SK-N-SH treated with all-trans-retinoic acid at 6 μM for 48 hours (cell line): ENCODE results near the gene PCDHGA9.

Experiments
- BACH2 ChIP-seq: fragments of 250-450 bp; sonication (Bioruptor Pico); IDR thresholded peaks from 2 replicates; pipeline ENCODE4 v1.9.0; 2021; ENCODE audit warnings: mild to moderate bottlenecking, borderline replicate concordance
- ZFP3 ChIP-seq: fragments of 250-450 bp; sonication (Bioruptor Pico); IDR thresholded peaks from 2 replicates; pipeline ENCODE4 v1.5.0; 2020; ENCODE audit warnings: mild to moderate bottlenecking, moderate library complexity
- TF ChIP-seq, protein P1 (sequence below): fragments of 250-450 bp; sonication (Bioruptor Pico); IDR thresholded peaks from 2 replicates; pipeline ENCODE4 v1.5.1; 2020; ENCODE audit warnings: low read depth, mild to moderate bottlenecking, moderate library complexity

DNA sequence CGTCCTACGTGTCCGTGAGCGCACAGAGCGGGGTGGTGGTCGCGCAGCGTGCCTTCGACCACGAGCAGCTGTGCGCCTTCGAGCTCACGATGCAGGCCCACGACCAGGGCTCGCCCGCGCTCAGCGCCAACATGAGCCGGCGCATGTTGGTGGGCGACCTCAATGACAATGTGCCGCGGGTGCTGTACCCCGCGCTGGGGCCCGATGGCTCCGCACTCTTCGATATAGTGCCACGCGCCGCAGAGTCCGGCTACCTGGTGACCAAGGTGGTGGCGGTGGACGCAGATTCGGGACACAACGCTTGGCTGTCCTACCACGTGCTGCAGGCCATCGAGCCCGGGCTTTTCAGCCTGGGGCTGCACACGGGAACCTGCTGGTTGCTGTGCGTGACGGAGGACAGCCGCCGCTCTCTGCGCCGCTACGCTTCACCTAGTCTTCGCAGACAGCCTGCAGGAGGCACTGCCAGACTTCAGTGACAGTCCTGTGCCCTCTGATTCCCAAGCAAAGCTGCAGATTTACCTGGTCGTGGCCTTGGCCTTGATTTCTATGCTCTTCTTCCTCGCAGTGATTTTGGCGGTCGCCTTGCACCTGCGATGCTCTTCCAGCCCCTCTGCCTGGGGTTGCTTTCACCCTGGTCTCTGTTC, 25.3 kb downstream of the PCDHGA9 start:
- TF ChIP-seq, protein P1, sequence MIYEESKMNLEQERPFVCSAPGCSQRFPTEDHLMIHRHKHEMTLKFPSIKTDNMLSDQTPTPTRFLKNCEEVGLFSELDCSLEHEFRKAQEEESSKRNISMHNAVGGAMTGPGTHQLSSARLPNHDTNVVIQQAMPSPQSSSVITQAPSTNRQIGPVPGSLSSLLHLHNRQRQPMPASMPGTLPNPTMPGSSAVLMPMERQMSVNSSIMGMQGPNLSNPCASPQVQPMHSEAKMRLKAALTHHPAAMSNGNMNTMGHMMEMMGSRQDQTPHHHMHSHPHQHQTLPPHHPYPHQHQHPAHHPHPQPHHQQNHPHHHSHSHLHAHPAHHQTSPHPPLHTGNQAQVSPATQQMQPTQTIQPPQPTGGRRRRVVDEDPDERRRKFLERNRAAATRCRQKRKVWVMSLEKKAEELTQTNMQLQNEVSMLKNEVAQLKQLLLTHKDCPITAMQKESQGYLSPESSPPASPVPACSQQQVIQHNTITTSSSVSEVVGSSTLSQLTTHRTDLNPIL (CRISPR knock-in tag): no peak
- no peak for TF ChIP-seq ZFP3 (CRISPR knock-in tag)
- TF ChIP-seq BACH2 (CRISPR knock-in tag): no peak
